Naive thymus-derived CD4-positive, alpha-beta T cell (primary cell): Measurements from ENCODE around the gene DTWD1. TPM values are rescaled to one million over a fixed set of nuclear protein-coding genes. Genes with fewer than 3 reads are reported as not detected.
"Not testable (repeated sequence)": the region's sequence is repeated elsewhere in the genome, so short reads cannot be mapped to it uniquely, and the experiment has no call there.

Experiments used
- ATAC-seq: fragments of 150-1000 bp; cut with Tn5 transposase; 2 replicates; pipeline ENCODE4 v1.10.0; 2021; ENCODE audit warnings: mild to moderate bottlenecking, moderate library complexity
- CTCF ChIA-PET: fragments of 350-600 bp; sonication (Branson Sonifier 250); formaldehyde crosslinking; loops from one replicate; lab custom pipeline; 2021; ENCODE audit warnings: antibody characterized with exemption; lab: Charles Lee
- POLR2A ChIA-PET: fragments of 350-600 bp; sonication (Branson Sonifier 250); formaldehyde crosslinking; loops from one replicate; lab custom pipeline; 2021; ENCODE audit warnings: antibody characterized with exemption, inconsistent platforms; lab: Charles Lee
- DNase-seq, 9 donors: peaks; one replicate each; pipeline versions ENCODE4 v3.0.0 to v3.0.0-alpha.2; 2020 to 2022; ENCODE audit warnings: mixed read lengths in 1 of 9
- H3K27ac ChIP-seq: one replicate; pipeline ENCODE4 v1.7.0; 2013; ENCODE audit warnings: mild to moderate bottlenecking, low read depth, low read length, moderate library complexity
- H3K27me3 ChIP-seq, 2 donors: one replicate each; pipeline ENCODE4 v1.7.0; 2013; ENCODE audit warnings: low read length in 2 of 2, mild to moderate bottlenecking in 2 of 2, moderate library complexity in 2 of 2; ENCODE audit not compliant: control insufficient read depth in 2 of 2, insufficient read depth in 2 of 2
- H3K36me3 ChIP-seq, 3 experiments: 1 replicate in 2 of 3; 2 replicates in 1 of 3; pipeline ENCODE4 v1.7.0; 2013; ENCODE audit warnings: low read length in 3 of 3, mild to moderate bottlenecking in 3 of 3, moderate library complexity in 1 of 3; ENCODE audit not compliant: insufficient read depth in 3 of 3, control insufficient read depth in 2 of 3
- H3K4me1 ChIP-seq, 2 donors: one replicate each; pipeline ENCODE4 v1.7.0; 2013; ENCODE audit warnings: low read length in 2 of 2, mild to moderate bottlenecking in 2 of 2, moderate library complexity in 1 of 2; ENCODE audit not compliant: control insufficient read depth in 2 of 2, insufficient read depth in 2 of 2
- H3K4me3 ChIP-seq: 2 replicates; pipeline ENCODE4 v1.7.0; 2013; ENCODE audit warnings: mild to moderate bottlenecking, low read length
- H3K9me3 ChIP-seq, 3 experiments: 1 replicate in 2 of 3; 2 replicates in 1 of 3; pipeline ENCODE4 v1.7.0; 2013; ENCODE audit warnings: low read length in 3 of 3; ENCODE audit not compliant: control insufficient read depth in 2 of 3
- H3K27ac Mint-ChIP-seq, 9 donors: one replicate each; pipeline ENCODE4 v1.8.0; 2020 to 2022; ENCODE audit warnings: mixed read lengths in 9 of 9, mild to moderate bottlenecking in 8 of 9, moderate library complexity in 5 of 9, inconsistent platforms in 2 of 9
- H3K27me3 Mint-ChIP-seq, 5 donors: one replicate each; pipeline ENCODE4 v1.8.0; 2021 to 2022; ENCODE audit warnings: mixed read lengths in 5 of 5, mild to moderate bottlenecking in 1 of 5
- H3K36me3 Mint-ChIP-seq, 5 donors: one replicate each; pipeline ENCODE4 v1.8.0; 2020 to 2022; ENCODE audit warnings: mixed read lengths in 5 of 5, mild to moderate bottlenecking in 3 of 5, inconsistent platforms in 1 of 5
- H3K4me1 Mint-ChIP-seq, 7 donors: one replicate each; pipeline ENCODE4 v1.8.0; 2020 to 2022; ENCODE audit warnings: mixed read lengths in 7 of 7, mild to moderate bottlenecking in 3 of 7, inconsistent platforms in 1 of 7
- H3K4me3 Mint-ChIP-seq, 10 donors: one replicate each; pipeline ENCODE4 v1.8.0; 2020 to 2022; ENCODE audit warnings: mild to moderate bottlenecking in 10 of 10, mixed read lengths in 10 of 10, moderate library complexity in 6 of 10, inconsistent platforms in 2 of 10
- H3K9me3 Mint-ChIP-seq, 11 donors: one replicate each; pipeline ENCODE4 v1.8.0; 2020 to 2022; ENCODE audit warnings: mixed read lengths in 11 of 11, mild to moderate bottlenecking in 4 of 11, inconsistent platforms in 1 of 11, moderate library complexity in 1 of 11
- intact Hi-C, 2 donors: fragments of 100-400 bp; cut with micrococcal nuclease; formaldehyde crosslinking; loops; one replicate each; pipeline ENCODE4 v1.15.1; 2023
- polyA plus RNA-seq, 2 donors: library from polyadenylated mRNA; unstranded; fragments of 300-500 nt; fragmentation: Illumina TruSeq; gene quantifications; one replicate each; pipeline ENCODE4 v1.2.3, GENCODE V29; 2021
- total RNA-seq, 6 experiments: library from RNA in 5 of 6; stranded (reverse) in 5 of 6; gene quantifications; 1 replicate in 5 of 6; 2 replicates in 1 of 6; pipeline ENCODE4 v1.2.3 and lab custom pipeline; 2021 to 2026

DTWD1 gene
- total and polyA plus RNA-seq, 7 experiments from 2014 or later, result 14.3 to 31.0 (median 21.6) TPM

DNA sequence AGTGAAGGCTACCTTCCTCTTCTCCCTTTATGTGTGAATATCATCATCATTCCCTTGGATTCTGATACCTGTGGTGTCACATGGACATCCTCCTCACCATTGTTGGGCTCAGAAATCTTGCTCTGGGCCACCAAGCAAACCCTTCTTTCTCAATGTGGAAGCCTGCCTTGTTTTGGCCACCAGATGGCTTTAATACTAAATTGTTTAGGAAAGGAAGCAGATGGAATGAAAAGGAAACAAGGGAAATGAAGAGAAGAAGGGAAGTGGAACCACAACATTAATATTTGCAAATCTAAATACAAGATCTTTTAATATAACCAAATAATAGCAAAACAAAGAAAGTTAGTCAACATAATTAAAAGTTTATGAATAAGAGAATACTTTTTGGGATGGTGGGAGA, 14.3 kb upstream of the DTWD1 start:
- no peaks in the 10 kb centered on the region for H3K4me1 Mint-ChIP-seq
- ChIA-PET POLR2A (no interaction called here), CTCF (no interaction called here)
- peaks cover 0 to 5% (median 0%) of the 10 kb centered on the region in 3 experiments for H3K36me3 ChIP-seq
- H3K9me3 ChIP-seq, result peaks cover 0 to 13% (median 0%) of the 10 kb centered on the region in 3 experiments
- no peak for DNase-seq
- H3K4me3 ChIP-seq, result no peak overlapping the region
- H3K27me3 ChIP-seq, result no peaks in the 10 kb centered on the region
- intact Hi-C loops, result no loop called here
- peaks cover 12 to 44% (median 26%) of the 10 kb centered on the region in 11 donors for H3K9me3 Mint-ChIP-seq
- no peak overlapping the region for H3K4me3 Mint-ChIP-seq
- H3K27ac Mint-ChIP-seq, result no peak overlapping the region
- ATAC-seq, result no peak
- no peaks in the 10 kb centered on the region for H3K27me3 Mint-ChIP-seq
- H3K27ac ChIP-seq, result no peak overlapping the region
- no peaks in the 10 kb centered on the region for H3K4me1 ChIP-seq
- H3K36me3 Mint-ChIP-seq, result peaks cover 7 to 67% (median 59%) of the 10 kb centered on the region in 5 donors

DNA sequence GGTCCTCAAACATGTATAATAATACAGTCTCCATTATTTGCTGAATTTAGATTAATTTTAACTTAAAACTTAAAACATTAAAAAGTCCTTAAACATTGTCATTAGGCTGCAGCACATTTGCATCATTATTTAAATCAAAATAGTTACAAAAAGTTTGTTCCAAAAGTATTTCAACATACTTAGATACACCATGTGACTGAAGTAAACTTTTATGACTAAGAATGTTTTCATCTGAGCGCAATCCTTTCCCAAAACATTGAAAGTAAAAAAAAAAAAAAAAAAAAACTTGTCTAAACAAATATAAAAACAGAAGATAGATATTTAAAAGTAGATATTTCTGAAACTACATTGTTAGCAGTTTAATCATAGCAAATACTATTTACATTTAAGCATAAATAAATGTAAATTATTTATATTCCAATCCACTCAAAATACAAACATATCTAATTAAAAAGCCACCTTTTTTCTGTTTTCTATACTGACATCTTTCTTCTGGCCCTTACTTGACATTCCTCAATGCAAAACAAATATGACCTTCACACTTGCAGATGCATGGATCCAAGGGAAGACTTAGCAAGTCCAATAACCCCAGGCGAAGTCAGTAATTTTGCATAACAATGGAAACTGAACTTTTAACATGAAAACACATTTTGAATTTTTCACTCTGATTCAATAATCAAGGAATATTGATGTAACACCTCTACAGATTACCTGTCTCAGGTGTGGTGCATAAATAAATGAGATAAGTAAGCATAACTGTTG, 10.5 kb upstream of the DTWD1 start:
- Mint-ChIP-seq H3K4me1 (no peaks in the 10 kb centered on the region), H3K9me3 (peaks cover 4 to 31% (median 12%) of the 10 kb centered on the region in 11 donors), H3K27ac (no peak overlapping the region), H3K27me3 (no peaks in the 10 kb centered on the region), H3K36me3 (peaks cover 13 to 72% (median 68%) of the 10 kb centered on the region in 5 donors), H3K4me3 (no peak overlapping the region)
- H3K27ac ChIP-seq, result no peak overlapping the region
- intact Hi-C loops, result no loop called here
- H3K27me3 ChIP-seq, result no peaks in the 10 kb centered on the region
- H3K36me3 ChIP-seq, result peaks cover 0 to 14% (median 0%) of the 10 kb centered on the region in 3 experiments
- POLR2A ChIA-PET, result no interaction called here
- no peaks in the 10 kb centered on the region for H3K4me1 ChIP-seq
- ATAC-seq (no peak), DNase-seq (no peak)
- H3K9me3 ChIP-seq, result peaks cover 0 to 7% (median 4%) of the 10 kb centered on the region in 3 experiments
- CTCF ChIA-PET, result no interaction called here
- no peak overlapping the region for H3K4me3 ChIP-seq

DNA sequence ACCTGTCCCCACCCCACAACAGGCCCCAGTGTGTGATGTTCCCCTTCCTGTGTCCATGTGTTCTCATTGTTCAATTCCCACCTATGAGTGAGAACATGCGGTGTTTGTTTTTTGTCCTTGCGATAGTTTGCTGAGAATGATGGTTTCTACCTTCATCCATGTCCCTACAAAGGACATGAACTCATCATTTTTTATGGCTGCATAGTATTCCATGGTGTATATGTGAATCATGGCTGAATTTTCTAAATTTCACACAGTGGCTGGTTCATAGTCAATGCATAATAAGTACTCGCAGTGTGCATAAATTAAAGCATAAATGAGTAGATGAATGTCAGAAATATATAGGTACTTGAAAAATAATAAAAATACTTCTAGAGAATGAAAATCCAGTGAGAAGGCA, 8.6 kb upstream of the DTWD1 start:
- CTCF ChIA-PET, intact Hi-C loops, H3K4me3 Mint-ChIP-seq, H3K9me3 ChIP-seq, H3K4me3 ChIP-seq, DNase-seq, POLR2A ChIA-PET, H3K27ac ChIP-seq, H3K4me1 Mint-ChIP-seq, H3K27me3 Mint-ChIP-seq, H3K27me3 ChIP-seq, H3K4me1 ChIP-seq, ATAC-seq: not testable (repeated sequence)
- peaks cover 0 to 14% (median 0%) of the 10 kb centered on the region in 3 experiments for H3K36me3 ChIP-seq
- Mint-ChIP-seq H3K9me3 (peaks cover 4 to 35% (median 15%) of the 10 kb centered on the region in 11 donors), H3K27ac (peak overlapping the region in 1 of 9 donors; percentile 48), H3K36me3 (peaks cover 12 to 67% (median 60%) of the 10 kb centered on the region in 5 donors)

DNA sequence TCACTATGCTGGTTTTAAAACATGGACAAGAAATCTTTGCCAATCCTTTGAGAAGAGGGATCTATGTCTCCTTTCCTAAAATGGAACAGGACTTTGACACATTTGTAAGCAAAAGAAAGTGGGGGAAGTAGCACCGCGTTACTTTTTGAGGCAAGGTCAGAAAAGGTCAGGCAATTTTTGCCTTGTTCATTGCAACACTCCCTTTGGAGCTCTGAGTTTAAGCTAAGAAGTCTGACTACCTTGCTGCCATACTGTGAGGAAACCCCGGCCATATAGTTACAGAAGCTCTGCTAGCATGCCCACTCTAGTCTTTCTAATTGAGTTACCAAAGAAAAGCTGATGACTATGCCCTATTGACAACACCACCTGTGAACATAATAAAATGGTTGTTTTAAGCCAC, 1.6 kb upstream of the DTWD1 start:
- intact Hi-C loops, result no loop called here
- CTCF ChIA-PET, result no interaction called here
- peaks cover 0 to 7% (median 0%) of the 10 kb centered on the region in 3 experiments for H3K36me3 ChIP-seq
- H3K4me3 ChIP-seq, result peak overlapping the region; percentile 78
- peak overlapping the region in 7 of 10 donors; percentile 12 to 99 (median 44) for H3K4me3 Mint-ChIP-seq
- peaks cover 19 to 63% (median 46%) of the 10 kb centered on the region in 7 donors for H3K4me1 Mint-ChIP-seq
- POLR2A ChIA-PET, result interaction anchor here (2.6 kb wide), 1 partner anchor 736 kb away, joined by 14 read pairs; the partner anchor contains the start of gene GABPB1
- peak overlapping the region; percentile 88 for H3K27ac ChIP-seq
- H3K9me3 ChIP-seq, result peaks cover 0 to 4% (median 4%) of the 10 kb centered on the region in 3 experiments
- H3K27me3 Mint-ChIP-seq, result no peaks in the 10 kb centered on the region
- H3K27ac Mint-ChIP-seq, result peak overlapping the region in 8 of 9 donors; percentile 25 to 99 (median 34)
- DNase-seq (no peak), ATAC-seq (no peak)
- H3K9me3 Mint-ChIP-seq, result peaks cover 4 to 27% (median 14%) of the 10 kb centered on the region in 11 donors
- H3K36me3 Mint-ChIP-seq, result peaks cover 12 to 31% (median 27%) of the 10 kb centered on the region in 5 donors
- H3K27me3 ChIP-seq, result no peaks in the 10 kb centered on the region
- H3K4me1 ChIP-seq, result peaks cover 17% of the 10 kb centered on the region in 2 donors

DNA sequence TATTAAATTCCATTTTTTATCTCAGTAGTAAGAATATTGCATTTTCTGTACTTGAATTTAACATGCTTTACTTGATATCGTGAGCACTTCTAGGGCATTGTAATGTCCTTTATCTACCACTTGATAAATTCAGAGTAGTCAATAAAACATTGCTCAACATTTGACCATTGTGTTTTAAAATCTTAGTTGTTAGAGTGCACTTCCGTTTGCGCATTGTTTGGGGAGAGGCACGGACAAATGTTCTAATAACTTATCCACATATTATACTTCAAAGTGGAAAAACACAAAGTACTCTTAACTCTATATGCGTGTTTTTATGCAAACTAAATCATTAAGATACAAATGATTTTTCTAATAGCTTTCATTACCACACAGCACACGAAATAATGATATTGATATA, 649 bp upstream of the DTWD1 start:
- no peak for ATAC-seq
- CTCF ChIA-PET, result no interaction called here
- intact Hi-C loops, result loop anchor here (1.0 to 10.0 kb wide), 26 partner anchors 385 to 1443 kb away; partner anchors contain the start of genes AP4E1 (in 2 of the 2), CEP152 (in 2 of the 2), EID1 (in 2 of the 2) and GABPB1 (in 2 of the 2)

DNA sequence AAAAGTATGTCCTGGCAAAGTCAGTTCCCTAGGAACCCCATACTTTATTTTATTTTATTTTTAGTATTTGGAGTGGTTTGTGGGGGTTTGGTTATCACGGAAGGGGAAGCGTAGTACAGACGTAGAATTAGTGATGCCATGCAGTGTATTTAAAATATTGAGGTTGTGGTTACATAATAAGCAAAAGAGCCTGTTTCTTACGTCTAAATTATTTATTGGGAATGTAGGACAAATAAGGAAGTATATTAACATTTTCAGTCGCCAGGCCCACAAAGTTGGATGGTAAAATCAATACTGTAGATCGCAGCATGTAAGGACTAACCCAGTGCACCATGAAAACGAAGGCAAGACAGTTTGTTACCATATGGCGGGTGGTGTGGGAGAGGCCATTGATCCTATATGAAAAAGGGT, 558 bp downstream of the DTWD1 start:
- H3K4me1 Mint-ChIP-seq, result peaks cover 19 to 63% (median 48%) of the 10 kb centered on the region in 7 donors
- peak overlapping the region; percentile 93 to 99 (median 98) for H3K27ac Mint-ChIP-seq
- Histone ChIP-seq H3K9me3 (peaks cover 0 to 4% (median 3%) of the 10 kb centered on the region in 3 experiments), H3K27me3 (no peaks in the 10 kb centered on the region), H3K36me3 (peaks cover 0 to 5% (median 4%) of the 10 kb centered on the region in 3 experiments), H3K27ac (peak overlapping the region; percentile 88), H3K4me3 (peak overlapping the region; percentile 78), H3K4me1 (peaks cover 17% of the 10 kb centered on the region in 2 donors)
- peak overlapping the region; percentile 85 to 99 (median 96) for H3K4me3 Mint-ChIP-seq
- ATAC-seq, result no peak
- DNase-seq, result no peak
- ChIA-PET CTCF (no interaction called here), POLR2A (interaction anchor here (1.2 to 2.6 kb wide), 4 partner anchors 466 to 810 kb away, joined by 3 to 15 read pairs (median 9); partner anchors contain the start of genes CEP152, COPS2, EID1 and GABPB1)
- no peaks in the 10 kb centered on the region for H3K27me3 Mint-ChIP-seq
- peaks cover 0 to 26% (median 20%) of the 10 kb centered on the region in 5 donors for H3K36me3 Mint-ChIP-seq
- H3K9me3 Mint-ChIP-seq, result peaks cover 0 to 13% (median 5%) of the 10 kb centered on the region in 11 donors
- intact Hi-C loops, result loop anchor here (1.0 to 10.0 kb wide), 16 partner anchors 449 to 1444 kb away; partner anchors contain the start of genes GALK2 (in 2 of the 2), AP4E1 (in 1 of the 2), CEP152 (in 1 of the 2) and COPS2 (in 1 of the 2)

More for the DNA sequence above, 649 bp upstream of the DTWD1 start:
- H3K9me3 ChIP-seq, result no peaks in the 10 kb centered on the region
- H3K36me3 ChIP-seq, result no peaks in the 10 kb centered on the region
- H3K4me1 ChIP-seq, result peaks cover 17% of the 10 kb centered on the region in 2 donors
- DNase-seq, result peak in 1 of 9 donors; percentile 3
- H3K9me3 Mint-ChIP-seq, result peaks cover 0 to 20% (median 10%) of the 10 kb centered on the region in 11 donors
- POLR2A ChIA-PET, result interaction anchor here (0.7 to 2.6 kb wide), 7 partner anchors 17 to 809 kb away, joined by 3 to 15 read pairs (median 4); partner anchors contain the start of genes CEP152, COPS2, EID1 and GABPB1
- no peaks in the 10 kb centered on the region for H3K27me3 ChIP-seq
- peaks cover 19 to 63% (median 46%) of the 10 kb centered on the region in 7 donors for H3K4me1 Mint-ChIP-seq
- H3K27me3 Mint-ChIP-seq, result no peaks in the 10 kb centered on the region
- peak overlapping the region; percentile 93 to 99 (median 98) for H3K27ac Mint-ChIP-seq
- H3K4me3 ChIP-seq, result peak overlapping the region; percentile 78
- peak overlapping the region; percentile 85 to 99 (median 96) for H3K4me3 Mint-ChIP-seq
- peak overlapping the region; percentile 88 for H3K27ac ChIP-seq
- peaks cover 4 to 25% (median 23%) of the 10 kb centered on the region in 5 donors for H3K36me3 Mint-ChIP-seq
